Neuronal stem cell (in vitro differentiated cells): ENCODE data around the gene THOC5.

Experiments used
- DNase-seq: peaks from one replicate; pipeline ENCODE4 v3.0.0-alpha.2; 2013; ENCODE audit warnings: low spot score
- H2AFZ ChIP-seq: one replicate; pipeline ENCODE4 v1.6.1; 2013; ENCODE audit warnings: mild to moderate bottlenecking, low read length, inconsistent platforms
- H2AK5ac ChIP-seq: 2 replicates; pipeline ENCODE4 v1.6.1; 2013; ENCODE audit warnings: low read depth, mild to moderate bottlenecking, inconsistent platforms, low read length, moderate library complexity, mixed read lengths
- H2BK120ac ChIP-seq: 2 replicates; pipeline ENCODE4 v1.6.1; 2013; ENCODE audit warnings: low read depth, mild to moderate bottlenecking, inconsistent platforms, low read length, moderate library complexity, mixed read lengths
- H2BK12ac ChIP-seq: one replicate; pipeline ENCODE4 v1.6.1; 2013; ENCODE audit warnings: low read length, inconsistent platforms
- H2BK15ac ChIP-seq: 2 replicates; pipeline ENCODE4 v1.6.1; 2013; ENCODE audit warnings: mild to moderate bottlenecking, low read length, inconsistent platforms, mixed read lengths
- H2BK5ac ChIP-seq: one replicate; pipeline ENCODE4 v1.6.1; 2013; ENCODE audit warnings: inconsistent platforms, mild to moderate bottlenecking, low read length, moderate library complexity
- H3K14ac ChIP-seq: one replicate; pipeline ENCODE4 v1.6.1; 2013; ENCODE audit warnings: low read length, inconsistent platforms
- H3K18ac ChIP-seq: 2 replicates; pipeline ENCODE4 v1.6.1; 2013; ENCODE audit warnings: low read length, inconsistent platforms
- H3K23ac ChIP-seq: 2 replicates; pipeline ENCODE4 v1.6.1; 2013; ENCODE audit warnings: low read depth, mild to moderate bottlenecking, mixed read lengths, low read length, inconsistent platforms; ENCODE audit not compliant: poor library complexity
- H3K27ac ChIP-seq: replicated peaks from 3 replicates; pipeline ENCODE4 v1.5.1; 2013; ENCODE audit warnings: low read length, inconsistent platforms
- H3K27me3 ChIP-seq, 3 experiments: 2 replicates each; pipeline ENCODE4 v1.6.1; 2013; ENCODE audit warnings: low read length in 3 of 3, mild to moderate bottlenecking in 2 of 3, inconsistent platforms in 1 of 3, low read depth in 1 of 3, mixed read lengths in 1 of 3, moderate library complexity in 1 of 3; ENCODE audit not compliant: control insufficient read depth in 3 of 3, insufficient read depth in 3 of 3
- H3K36me3 ChIP-seq, 2 donors: replicated peaks in 1 of 2; 2 replicates each; pipeline ENCODE4 v1.6.1; 2013; ENCODE audit warnings: low read length in 2 of 2; ENCODE audit not compliant: control insufficient read depth in 2 of 2, insufficient read depth in 2 of 2
- H3K4ac ChIP-seq: 2 replicates; pipeline ENCODE4 v1.6.1; 2013; ENCODE audit warnings: inconsistent platforms, mild to moderate bottlenecking, low read length, moderate library complexity
- H3K4me1 ChIP-seq, 2 donors: 1 replicate in 1 of 2; 2 replicates in 1 of 2; pipeline ENCODE4 v1.6.1; 2013; ENCODE audit warnings: low read length in 2 of 2, low read depth in 1 of 2; ENCODE audit not compliant: control insufficient read depth in 2 of 2, insufficient read depth in 1 of 2
- H3K4me2 ChIP-seq: one replicate; pipeline ENCODE4 v1.6.1; 2013; ENCODE audit warnings: mild to moderate bottlenecking, low read length, inconsistent platforms; ENCODE audit not compliant: insufficient read depth, poor library complexity, severe bottlenecking
- H3K4me3 ChIP-seq, 2 donors: 2 replicates each; pipeline ENCODE4 v1.5.1; 2013; ENCODE audit warnings: low read length in 2 of 2, mild to moderate bottlenecking in 2 of 2, inconsistent platforms in 1 of 2, moderate library complexity in 1 of 2
- H3K79me1 ChIP-seq: one replicate; pipeline ENCODE4 v1.6.1; 2013; ENCODE audit warnings: low read depth, mild to moderate bottlenecking, inconsistent platforms, low read length, moderate library complexity
- H3K9ac ChIP-seq: one replicate; pipeline ENCODE4 v1.6.1; 2013; ENCODE audit warnings: mild to moderate bottlenecking, low read depth, low read length, inconsistent platforms; ENCODE audit not compliant: poor library complexity
- H3K9me3 ChIP-seq, 2 donors: replicated peaks in 1 of 2; 2 replicates each; pipeline versions ENCODE3 to v1.6.1; 2013; ENCODE audit warnings: low read length in 2 of 2, mild to moderate bottlenecking in 2 of 2, inconsistent platforms in 1 of 2, low read depth in 1 of 2, mixed read lengths in 1 of 2, moderate library complexity in 1 of 2; ENCODE audit not compliant: control insufficient read depth in 2 of 2, insufficient read depth in 1 of 2
- H4K8ac ChIP-seq: one replicate; pipeline ENCODE4 v1.6.1; 2013; ENCODE audit warnings: low read depth, mild to moderate bottlenecking, inconsistent platforms, low read length, moderate library complexity
- H4K91ac ChIP-seq: one replicate; pipeline ENCODE4 v1.6.1; 2013; ENCODE audit warnings: low read length, low read depth, mild to moderate bottlenecking, inconsistent platforms; ENCODE audit not compliant: poor library complexity
- WGBS, 2 donors: extraction: QIAGEN DNeasy Blood & Tissue Kit; methylation state at CpG; one replicate each; pipeline ENCODE4 v1.1.7; 2013; ENCODE audit warnings: missing lambda C conversion rate in 2 of 2, mixed read lengths in 1 of 2; ENCODE audit not compliant: insufficient read length in 2 of 2, insufficient replicate concordance in 1 of 2; ENCODE audit errors: extremely low coverage in 2 of 2; 5-methylcytosine and 5-hydroxymethylcytosine counted together

The THOC5 gene

GRCh38 chr22:29574762-29575450 is 21.3 kb upstream of the THOC5 start:
- no peak overlapping the region for H2BK5ac ChIP-seq
- H3K36me3 ChIP-seq, result peaks cover 15 to 45% of the 10 kb centered on the region in 2 donors
- peaks cover 0 to 2% of the 10 kb centered on the region in 2 donors for H3K4me1 ChIP-seq
- no peak overlapping the region for H3K27ac ChIP-seq
- H2BK15ac ChIP-seq, result no peak overlapping the region
- H3K4me3 ChIP-seq, result no peak overlapping the region
- WGBS, 2 donors, result no CpG with 5 or more reads among the region's 7 CpGs
- H3K9me3 ChIP-seq, result no peaks in the 10 kb centered on the region
- DNase-seq, result no peak
- no peak overlapping the region for H4K8ac ChIP-seq
- H3K23ac ChIP-seq, result no peak overlapping the region
- no peak overlapping the region for H3K4me2 ChIP-seq
- H4K91ac ChIP-seq, result no peak overlapping the region
- no peak overlapping the region for H2AK5ac ChIP-seq
- no peak overlapping the region for H3K9ac ChIP-seq
- no peak overlapping the region for H3K14ac ChIP-seq
- H3K79me1 ChIP-seq, result peaks cover 11% of the 10 kb centered on the region
- no peak overlapping the region for H3K4ac ChIP-seq
- H2AFZ ChIP-seq, result no peak overlapping the region
- no peak overlapping the region for H2BK120ac ChIP-seq
- no peaks in the 10 kb centered on the region for H3K27me3 ChIP-seq
- no peak overlapping the region for H2BK12ac ChIP-seq
- H3K18ac ChIP-seq, result no peak overlapping the region

GRCh38 chr22:29570912-29571549 is 17.5 kb upstream of the THOC5 start:
- Histone ChIP-seq H3K4me3 (peak overlapping the region in 1 of 2 donors; percentile 44), H3K79me1 (peaks cover 7% of the 10 kb centered on the region), H3K36me3 (peaks cover 28 to 68% of the 10 kb centered on the region in 2 donors), H3K4me1 (no peaks in the 10 kb centered on the region), H4K91ac (no peak overlapping the region), H3K9ac (no peak overlapping the region), H3K27me3 (no peaks in the 10 kb centered on the region), H3K14ac (no peak overlapping the region), H3K9me3 (no peaks in the 10 kb centered on the region), H3K23ac (no peak overlapping the region), H2BK5ac (no peak overlapping the region), H2AK5ac (no peak overlapping the region), H2BK12ac (no peak overlapping the region), H3K4ac (no peak overlapping the region), H2AFZ (no peak overlapping the region), H2BK15ac (no peak overlapping the region), H4K8ac (no peak overlapping the region), H3K18ac (no peak overlapping the region), H2BK120ac (no peak overlapping the region), H3K27ac (no peak overlapping the region), H3K4me2 (no peak overlapping the region)
- no CpG with 5 or more reads among the region's 2 CpGs for WGBS, 2 donors
- DNase-seq, result no peak

GRCh38 chr22:29570456-29570855 is 16.9 kb upstream of the THOC5 start:
- no peak for DNase-seq
- Histone ChIP-seq H2BK120ac (no peak overlapping the region), H3K4me1 (no peaks in the 10 kb centered on the region), H3K23ac (no peak overlapping the region), H3K36me3 (peaks cover 31 to 73% of the 10 kb centered on the region in 2 donors), H3K18ac (no peak overlapping the region), H3K9me3 (no peaks in the 10 kb centered on the region), H3K4me2 (no peak overlapping the region), H2BK15ac (no peak overlapping the region), H3K4ac (no peak overlapping the region), H3K27me3 (no peaks in the 10 kb centered on the region), H3K9ac (no peak overlapping the region), H3K14ac (no peak overlapping the region), H2AK5ac (no peak overlapping the region), H2AFZ (no peak overlapping the region), H4K8ac (no peak overlapping the region), H2BK12ac (no peak overlapping the region), H2BK5ac (no peak overlapping the region), H3K27ac (no peak overlapping the region), H3K79me1 (peaks cover 7% of the 10 kb centered on the region), H4K91ac (no peak overlapping the region), H3K4me3 (peak overlapping the region in 1 of 2 donors; percentile 44)
- WGBS, 2 donors, result no CpG with 5 or more reads among the region's 7 CpGs

GRCh38 chr22:29569011-29569678 is 15.6 kb upstream of the THOC5 start:
- WGBS, 2 donors, result no CpG with 5 or more reads among the region's 7 CpGs
- no peak overlapping the region for H3K18ac ChIP-seq
- no peak for DNase-seq

More at GRCh38 chr22:29569011-29569678, 15.6 kb upstream of the THOC5 start:
- Histone ChIP-seq H2AFZ (no peak overlapping the region), H4K91ac (no peak overlapping the region), H2BK120ac (no peak overlapping the region), H3K4me1 (no peaks in the 10 kb centered on the region), H3K9ac (no peak overlapping the region), H3K27me3 (no peaks in the 10 kb centered on the region), H2BK15ac (no peak overlapping the region), H3K4me2 (no peak overlapping the region), H2BK12ac (no peak overlapping the region), H3K79me1 (peaks cover 7% of the 10 kb centered on the region), H2BK5ac (no peak overlapping the region), H4K8ac (no peak overlapping the region), H3K27ac (no peak overlapping the region), H2AK5ac (no peak overlapping the region), H3K4ac (no peak overlapping the region), H3K23ac (peak overlapping the region; percentile 52), H3K14ac (no peak overlapping the region), H3K9me3 (no peaks in the 10 kb centered on the region), H3K36me3 (peaks cover 38 to 76% of the 10 kb centered on the region in 2 donors), H3K4me3 (peak overlapping the region in 1 of 2 donors; percentile 46)
